GM21723 (cell line): ENCODE results near the gene ADCY9.
"Not testable (repeated sequence)": the region's sequence is repeated elsewhere in the genome, so short reads cannot be mapped to it uniquely, and the experiment has no call there.

Experiments used
- ATAC-seq: cut with Tn5 transposase; IDR thresholded peaks from one replicate; pipeline ENCODE4 v1.9.1; 2021; ENCODE audit warnings: mild to moderate bottlenecking, moderate library complexity; ENCODE audit not compliant: unreplicated experiment

ADCY9 gene

GRCh38 chr16:3954411-3954921, 161.8 kb downstream of the ADCY9 start:
- ATAC-seq, result no peak

GRCh38 chr16:3953728-3954410, 162.4 kb downstream of the ADCY9 start:
- no peak for ATAC-seq

- ATAC-seq, result no peak
Measured at GRCh38 chr16:3952737-3953131, 163.5 kb downstream of the ADCY9 start.

GRCh38 chr16:3951861-3952736, 164.1 kb downstream of the ADCY9 start:
- ATAC-seq, result no peak

GRCh38 chr16:3951380-3951779, 164.9 kb downstream of the ADCY9 start:
- ATAC-seq, result not testable (repeated sequence)

- no peak for ATAC-seq
Measured at GRCh38 chr16:3950343-3951193, 165.7 kb downstream of the ADCY9 start.

GRCh38 chr16:3949946-3950342, 166.3 kb downstream of the ADCY9 start:
- ATAC-seq, result no peak

GRCh38 chr16:3949287-3949686, 167.0 kb downstream of the ADCY9 start:
- ATAC-seq, result no peak

- no peak for ATAC-seq
Measured at GRCh38 chr16:3948378-3948995, 167.8 kb downstream of the ADCY9 start.

- ATAC-seq, result no peak
Measured at GRCh38 chr16:3946604-3947180, 169.6 kb downstream of the ADCY9 start.

GRCh38 chr16:3945751-3946603, 170.3 kb downstream of the ADCY9 start:
- ATAC-seq, result no peak

GRCh38 chr16:3944457-3944856, 171.8 kb downstream of the ADCY9 start:
- not testable (repeated sequence) for ATAC-seq

- ATAC-seq, result not testable (repeated sequence)
Measured at GRCh38 chr16:3942146-3942545, 174.1 kb downstream of the ADCY9 start.

GRCh38 chr16:3938843-3939624, 177.2 kb downstream of the ADCY9 start:
- no peak for ATAC-seq

- no peak for ATAC-seq
Measured at GRCh38 chr16:3938471-3938842, 177.8 kb downstream of the ADCY9 start.

GRCh38 chr16:3937066-3937875, 179.0 kb downstream of the ADCY9 start:
- no peak for ATAC-seq

GRCh38 chr16:3935921-3936320, 180.3 kb downstream of the ADCY9 start:
- no peak for ATAC-seq
